Thoracic aorta (tissue), 2 donors: ENCODE data around the gene ARHGAP32. TPM values are rescaled to one million over a fixed set of nuclear protein-coding genes. Genes with fewer than 3 reads are reported as not detected.

Experiments used
- ATAC-seq: fragments of 150-250 bp; one replicate; pipeline ENCODE4 v1.8.0; 2017; ENCODE audit warnings: low read depth; ENCODE audit not compliant: insufficient number of reproducible peaks, low FRiP score
- DNase-seq: peaks from one replicate; pipeline ENCODE4 v3.0.0-alpha.2; 2020; ENCODE audit warnings: low spot score
- H3K27ac ChIP-seq, 2 donors: fragments of 200-600 bp; sonication (generic); 1 replicate in 1 of 2; 2 replicates in 1 of 2; pipeline ENCODE4 v1.5.1; 2016; ENCODE audit warnings: mild to moderate bottlenecking in 2 of 2, moderate library complexity in 2 of 2
- H3K27me3 ChIP-seq: fragments of 200-600 bp; sonication (generic); replicated peaks from 2 replicates; pipeline ENCODE4 v1.6.0; 2016; ENCODE audit warnings: mild to moderate bottlenecking; ENCODE audit not compliant: insufficient read depth
- H3K36me3 ChIP-seq: fragments of 200-600 bp; sonication (generic); one replicate; pipeline ENCODE4 v1.5.1; 2016
- H3K4me1 ChIP-seq, 2 donors: fragments of 200-600 bp; sonication (generic); 1 replicate in 1 of 2; 2 replicates in 1 of 2; pipeline versions ENCODE4 v1.5.1 to v1.6.0; 2016; ENCODE audit warnings: low read depth in 2 of 2, mild to moderate bottlenecking in 1 of 2; ENCODE audit not compliant: control insufficient read depth in 1 of 2
- H3K4me3 ChIP-seq: fragments of 200-600 bp; sonication (generic); 2 replicates; pipeline ENCODE4 v1.5.1; 2016; ENCODE audit warnings: mild to moderate bottlenecking
- H3K9me3 ChIP-seq: fragments of 200-600 bp; sonication (generic); 2 replicates; pipeline ENCODE4 v1.5.1; 2016
- total RNA-seq, 2 donors: library from RNA; depleted of rRNA; stranded (reverse); fragments of >200 nt; gene quantifications; one replicate each; pipeline versions ENCODE4 v1.1.0 to v1.2.3, GENCODE V29; 2016
- TF ChIP-seq, protein P1 (sequence below): fragments of 200-600 bp; sonication (generic); IDR thresholded peaks from one replicate; pipeline ENCODE4 v1.5.1; 2019; ENCODE audit warnings: antibody characterized with exemption

The ARHGAP32 gene
- total RNA-seq, 2 donors from 2014 or later = 7.9 to 13.8 TPM

DNA sequence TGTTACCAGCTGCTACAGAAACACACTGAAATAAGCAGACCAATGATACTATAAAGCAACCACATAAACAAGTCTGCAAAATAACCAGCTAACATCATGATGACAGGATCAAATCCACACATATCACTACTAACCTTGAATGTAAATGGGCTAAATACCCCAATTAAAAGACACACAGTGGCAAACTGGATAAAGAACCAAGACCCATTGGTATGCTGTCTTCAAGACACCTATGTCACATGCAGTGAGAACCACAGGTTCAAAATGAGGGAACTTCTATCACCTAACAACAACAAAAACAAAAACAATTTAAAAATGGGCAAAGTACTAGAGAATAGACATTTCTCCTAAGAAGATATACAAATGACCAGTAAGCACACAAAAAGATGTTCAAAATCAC, 89.9 kb downstream of the ARHGAP32 start:
- Histone ChIP-seq H3K4me1 (peaks cover 0 to 6% of the 10 kb centered on the region in 2 donors), H3K4me3 (no peak overlapping the region), H3K27me3 (no peaks in the 10 kb centered on the region), H3K36me3 (no peaks in the 10 kb centered on the region), H3K9me3 (peaks cover 19% of the 10 kb centered on the region), H3K27ac (no peak overlapping the region)
- DNase-seq (no peak), ATAC-seq (no peak)
- TF ChIP-seq, protein P1, sequence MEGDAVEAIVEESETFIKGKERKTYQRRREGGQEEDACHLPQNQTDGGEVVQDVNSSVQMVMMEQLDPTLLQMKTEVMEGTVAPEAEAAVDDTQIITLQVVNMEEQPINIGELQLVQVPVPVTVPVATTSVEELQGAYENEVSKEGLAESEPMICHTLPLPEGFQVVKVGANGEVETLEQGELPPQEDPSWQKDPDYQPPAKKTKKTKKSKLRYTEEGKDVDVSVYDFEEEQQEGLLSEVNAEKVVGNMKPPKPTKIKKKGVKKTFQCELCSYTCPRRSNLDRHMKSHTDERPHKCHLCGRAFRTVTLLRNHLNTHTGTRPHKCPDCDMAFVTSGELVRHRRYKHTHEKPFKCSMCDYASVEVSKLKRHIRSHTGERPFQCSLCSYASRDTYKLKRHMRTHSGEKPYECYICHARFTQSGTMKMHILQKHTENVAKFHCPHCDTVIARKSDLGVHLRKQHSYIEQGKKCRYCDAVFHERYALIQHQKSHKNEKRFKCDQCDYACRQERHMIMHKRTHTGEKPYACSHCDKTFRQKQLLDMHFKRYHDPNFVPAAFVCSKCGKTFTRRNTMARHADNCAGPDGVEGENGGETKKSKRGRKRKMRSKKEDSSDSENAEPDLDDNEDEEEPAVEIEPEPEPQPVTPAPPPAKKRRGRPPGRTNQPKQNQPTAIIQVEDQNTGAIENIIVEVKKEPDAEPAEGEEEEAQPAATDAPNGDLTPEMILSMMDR = no peak

- no peak overlapping the region for H3K4me3 ChIP-seq
- DNase-seq = no peak
- no peaks in the 10 kb centered on the region for H3K4me1 ChIP-seq
- H3K27me3 ChIP-seq = no peaks in the 10 kb centered on the region
- H3K9me3 ChIP-seq = peaks cover 2% of the 10 kb centered on the region
- no peaks in the 10 kb centered on the region for H3K36me3 ChIP-seq
- no peak for ATAC-seq
- TF ChIP-seq, protein P1 = no peak
- H3K27ac ChIP-seq = no peak overlapping the region
Measured at GRCh38 chr11:129093283-129093682, 98.8 kb downstream of the ARHGAP32 start.

DNA sequence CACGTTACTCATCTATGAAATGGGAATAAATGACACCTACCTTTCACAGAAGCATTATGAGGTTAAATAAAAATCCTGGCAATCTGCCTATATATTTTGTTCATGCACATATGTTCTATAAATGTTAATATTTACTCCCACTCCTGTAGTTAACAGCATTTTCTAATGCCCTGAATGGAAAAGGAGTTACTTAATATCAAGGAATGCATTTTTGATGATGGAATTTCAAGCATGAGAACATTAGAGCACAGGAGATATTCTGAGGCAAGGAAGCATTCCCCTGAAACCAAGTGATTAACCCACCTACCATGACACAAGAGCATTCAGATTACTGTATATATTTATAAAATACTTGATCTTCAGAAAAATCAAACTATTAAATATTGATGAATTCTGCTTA, 102.1 kb downstream of the ARHGAP32 start:
- TF ChIP-seq, protein P1 = no peak
- DNase-seq = no peak
- H3K27ac ChIP-seq = no peak overlapping the region
- no peaks in the 10 kb centered on the region for H3K36me3 ChIP-seq
- H3K27me3 ChIP-seq = no peaks in the 10 kb centered on the region
- no peak for ATAC-seq
- H3K4me3 ChIP-seq = no peak overlapping the region
- H3K4me1 ChIP-seq = no peaks in the 10 kb centered on the region
- H3K9me3 ChIP-seq = no peaks in the 10 kb centered on the region

- Histone ChIP-seq H3K4me3 (no peak overlapping the region), H3K4me1 (no peaks in the 10 kb centered on the region), H3K27ac (no peak overlapping the region), H3K9me3 (peaks cover 6% of the 10 kb centered on the region), H3K27me3 (no peaks in the 10 kb centered on the region), H3K36me3 (no peaks in the 10 kb centered on the region)
- DNase-seq (no peak), ATAC-seq (no peak)
- TF ChIP-seq, protein P1 = no peak
Measured at GRCh38 chr11:129089279-129089678, 102.8 kb downstream of the ARHGAP32 start.

GRCh38 chr11:129086976-129087375, 105.1 kb downstream of the ARHGAP32 start:
- no peaks in the 10 kb centered on the region for H3K27me3 ChIP-seq
- DNase-seq (no peak), ATAC-seq (no peak)
- no peaks in the 10 kb centered on the region for H3K36me3 ChIP-seq
- no peak overlapping the region for H3K4me3 ChIP-seq
- H3K27ac ChIP-seq = no peak overlapping the region
- TF ChIP-seq, protein P1 = no peak
- H3K9me3 ChIP-seq = peaks cover 12% of the 10 kb centered on the region
- H3K4me1 ChIP-seq = no peaks in the 10 kb centered on the region
